Measurements from ENCODE around the gene ATP6AP1.

The ATP6AP1 gene

GRCh38 chrX:154452823-154453222 is 24.3 kb downstream of the ATP6AP1 start:
- no peak for FAIRE-seq

GRCh38 chrX:154457491-154458115 is 29.1 kb downstream of the ATP6AP1 start:
- FAIRE-seq, result no peak

GRCh38 chrX:154458116-154458953 is 29.9 kb downstream of the ATP6AP1 start, which contains the start of gene PLXNA3:
Gene PLXNA3 (plus strand): TSS chrX:154458281. CDS start chrX:154460184, 1,903 bp downstream.
- FAIRE-seq, result no peak

- no peak for FAIRE-seq
Observed at GRCh38 chrX:154458954-154459778, 30.7 kb downstream of the ATP6AP1 start.

GRCh38 chrX:154459832-154460231 is 31.4 kb downstream of the ATP6AP1 start:
- FAIRE-seq, result no peak

GRCh38 chrX:154460326-154460725 is 31.8 kb downstream of the ATP6AP1 start:
- FAIRE-seq, result no peak

- no peak for FAIRE-seq
Observed at GRCh38 chrX:154462396-154462795, 33.9 kb downstream of the ATP6AP1 start.

GRCh38 chrX:154463611-154464220 is 35.2 kb downstream of the ATP6AP1 start:
- no peak for FAIRE-seq

- FAIRE-seq, result no peak
Observed at GRCh38 chrX:154464806-154465365, 36.4 kb downstream of the ATP6AP1 start.

- FAIRE-seq, result no peak
Observed at GRCh38 chrX:154465601-154466000, 37.1 kb downstream of the ATP6AP1 start.

GRCh38 chrX:154466036-154466435 is 37.6 kb downstream of the ATP6AP1 start:
- FAIRE-seq, result no peak

GRCh38 chrX:154466907-154467306 is 38.4 kb downstream of the ATP6AP1 start:
- FAIRE-seq, result no peak

- FAIRE-seq, result no peak
Observed at GRCh38 chrX:154467556-154467955, 39.1 kb downstream of the ATP6AP1 start.

GRCh38 chrX:154468217-154468616 is 39.7 kb downstream of the ATP6AP1 start:
- FAIRE-seq, result no peak

GRCh38 chrX:154469114-154469513 is 40.6 kb downstream of the ATP6AP1 start:
- no peak for FAIRE-seq

GRCh38 chrX:154469880-154470279 is 41.4 kb downstream of the ATP6AP1 start:
- no peak for FAIRE-seq

- no peak for FAIRE-seq
Observed at GRCh38 chrX:154470434-154470833, 42.0 kb downstream of the ATP6AP1 start.

- no peak for FAIRE-seq
Observed at GRCh38 chrX:154470914-154471568, 42.6 kb downstream of the ATP6AP1 start.

- no peak for FAIRE-seq
Observed at GRCh38 chrX:154471839-154472684, 43.6 kb downstream of the ATP6AP1 start.

- FAIRE-seq, result no peak
Observed at GRCh38 chrX:154472685-154473632, 44.5 kb downstream of the ATP6AP1 start.
